HTR-8/SVneo (cell line): Measurements from ENCODE around the gene SDE2.
"Not testable (repeated sequence)": the region's sequence is repeated elsewhere in the genome, so short reads cannot be mapped to it uniquely, and the experiment has no call there.

Experiments used
- DNase-seq: peaks from one replicate; pipeline ENCODE4 v3.0.0; 2011; ENCODE audit warnings: low spot score, mixed read lengths; ENCODE audit not compliant: insufficient read length
- FAIRE-seq: peaks from 2 replicates; lab custom pipeline; 2011; peaks lifted over from hg19 to GRCh38; lab: Jason Lieb, UNC

SDE2 gene

DNA sequence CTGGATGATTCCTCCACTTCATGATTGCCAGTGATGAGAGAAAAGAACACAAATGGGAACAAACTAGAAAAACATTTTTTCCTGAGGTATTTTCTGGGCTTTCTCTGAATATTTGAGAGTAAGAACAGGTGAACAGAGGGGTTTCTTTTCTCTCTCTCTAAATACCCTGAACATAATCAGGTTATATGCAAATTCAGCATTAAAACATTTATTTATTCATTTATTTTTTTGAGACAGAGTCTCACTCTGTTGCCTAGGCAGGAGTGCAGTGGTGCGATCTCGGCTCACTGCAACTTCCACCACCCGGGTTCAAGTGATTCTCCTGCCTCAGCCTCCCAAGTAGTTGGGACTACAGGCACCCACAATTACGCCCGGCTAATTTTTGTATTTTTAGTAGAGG lies 52.3 kb downstream of the SDE2 start:
- DNase-seq (no peak), FAIRE-seq (no peak)

DNA sequence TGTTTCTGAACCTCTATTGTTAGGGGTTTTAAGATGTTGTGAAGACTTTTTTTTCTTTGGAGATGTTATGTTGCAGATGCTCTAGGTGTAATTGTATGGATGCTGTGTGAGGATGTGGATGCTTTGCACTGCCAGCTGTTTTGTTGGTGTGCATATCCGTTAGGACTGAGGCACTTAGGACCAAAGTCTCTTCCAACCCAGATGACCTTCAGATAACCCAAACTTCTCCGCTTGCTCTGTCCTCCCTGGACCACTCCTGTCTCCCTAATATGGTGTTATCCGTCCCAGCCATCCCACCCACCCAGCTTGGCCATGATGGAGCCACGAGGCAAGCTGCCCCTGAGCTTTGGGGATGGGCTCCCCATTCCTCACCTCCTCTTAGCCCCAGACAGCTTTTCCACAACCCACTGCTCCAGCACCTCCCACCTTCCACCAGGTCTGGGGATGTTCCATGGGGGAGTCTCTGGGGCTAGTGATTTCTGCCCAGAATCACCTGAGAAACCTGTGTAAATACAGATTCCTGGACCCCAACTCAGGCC lies 53.0 kb downstream of the SDE2 start:
- no peak for DNase-seq
- no peak for FAIRE-seq

DNA sequence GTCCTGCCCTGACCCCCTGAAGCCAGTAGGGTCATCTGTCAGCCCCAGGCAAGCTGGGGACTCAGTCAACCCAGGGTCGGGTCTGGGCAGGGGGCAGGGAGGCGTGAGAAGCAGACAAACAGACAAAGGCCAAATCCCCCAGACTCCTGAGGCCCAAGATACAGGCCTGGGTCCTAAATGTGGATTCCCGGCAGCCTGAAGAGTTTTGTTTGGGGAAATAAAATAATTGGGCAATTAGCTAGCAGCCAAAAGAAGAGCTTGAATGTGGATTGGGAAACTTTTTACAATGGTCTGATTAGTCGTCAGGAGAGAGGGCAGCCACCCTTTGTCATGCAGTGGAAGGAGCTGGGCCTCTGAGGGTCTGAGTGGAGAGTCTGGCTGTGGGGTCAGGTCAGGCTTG lies 53.6 kb downstream of the SDE2 start:
- FAIRE-seq, result no peak
- DNase-seq, result no peak

DNA sequence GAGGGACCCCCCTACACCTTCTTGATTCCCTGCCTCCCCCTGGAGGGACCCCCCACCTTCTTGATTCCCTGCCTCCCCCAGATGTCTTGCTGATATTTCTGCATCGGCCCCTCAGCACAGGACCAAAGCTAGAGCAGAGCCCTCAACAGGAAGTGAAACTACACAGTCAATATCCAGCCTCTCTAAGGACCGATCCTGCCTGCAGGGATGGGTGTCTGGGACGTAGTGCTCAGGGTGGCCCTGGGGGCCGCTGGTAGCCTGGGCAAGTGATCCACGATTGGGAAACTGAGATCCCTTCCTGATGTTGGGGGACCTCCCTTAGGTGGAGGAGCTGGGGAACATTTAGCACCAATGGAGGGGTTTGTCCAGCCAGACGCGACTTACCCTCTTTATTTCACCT lies 54.2 kb downstream of the SDE2 start:
- DNase-seq, result no peak
- FAIRE-seq, result no peak

DNA sequence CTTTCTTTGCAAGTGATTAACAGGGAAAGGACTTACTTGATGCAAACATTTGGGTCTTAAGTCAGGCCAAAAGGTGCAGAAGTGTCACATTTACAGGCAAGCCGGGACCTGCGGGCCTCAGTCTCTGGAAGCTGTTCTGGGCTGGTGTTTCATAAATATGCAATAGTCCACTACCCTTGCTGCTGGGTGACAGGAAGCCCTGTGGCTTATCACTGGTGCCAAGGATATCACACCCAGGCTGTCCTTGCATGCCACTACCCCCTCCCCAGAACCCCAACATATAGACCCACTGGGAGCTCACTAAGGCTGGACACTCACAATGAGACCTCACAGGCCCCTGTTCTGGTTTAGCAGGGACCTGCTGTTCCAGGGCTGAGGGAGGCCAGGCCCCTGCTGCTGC lies 54.8 kb downstream of the SDE2 start:
- FAIRE-seq, result no peak
- DNase-seq, result no peak

DNA sequence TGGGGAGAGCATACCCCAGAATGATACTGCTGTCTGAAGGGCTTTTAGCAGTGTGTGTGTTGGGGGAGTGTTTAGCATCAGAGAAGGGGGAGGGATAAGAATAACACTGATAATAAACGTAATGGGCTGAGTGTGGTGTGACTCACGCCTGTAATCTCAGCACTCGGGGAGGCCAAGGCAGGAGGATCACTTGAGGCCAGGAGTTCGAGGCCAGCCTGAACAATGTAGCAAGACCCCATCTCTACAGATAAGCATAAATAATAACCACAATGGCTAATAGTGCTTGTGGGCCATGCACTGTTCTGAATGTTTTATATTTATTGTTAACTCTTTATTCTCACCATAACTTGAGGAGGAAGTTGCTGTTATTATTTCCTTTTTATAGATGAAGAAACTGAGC lies 55.6 kb downstream of the SDE2 start:
- no peak for DNase-seq
- FAIRE-seq, result no peak

DNA sequence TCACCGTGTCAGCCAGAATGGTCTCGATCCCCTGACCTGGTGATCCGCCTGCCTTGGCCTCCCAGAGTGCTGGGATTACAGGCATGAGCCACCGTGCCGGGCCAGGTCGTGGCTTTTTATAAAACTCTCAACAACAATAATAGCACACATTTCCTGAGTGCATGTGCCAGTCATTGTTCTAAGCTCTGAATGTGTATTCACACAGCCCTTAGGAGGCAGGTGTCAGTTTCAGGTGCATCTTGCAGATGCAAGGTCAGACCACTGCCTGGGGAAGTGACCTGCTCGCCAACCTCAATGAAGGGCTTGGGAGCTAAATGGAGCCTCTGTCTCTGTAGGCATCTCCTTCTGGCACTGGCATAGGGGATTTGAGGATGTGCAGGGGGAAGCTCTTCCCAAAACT lies 56.6 kb downstream of the SDE2 start:
- no peak for FAIRE-seq
- no peak for DNase-seq

DNA sequence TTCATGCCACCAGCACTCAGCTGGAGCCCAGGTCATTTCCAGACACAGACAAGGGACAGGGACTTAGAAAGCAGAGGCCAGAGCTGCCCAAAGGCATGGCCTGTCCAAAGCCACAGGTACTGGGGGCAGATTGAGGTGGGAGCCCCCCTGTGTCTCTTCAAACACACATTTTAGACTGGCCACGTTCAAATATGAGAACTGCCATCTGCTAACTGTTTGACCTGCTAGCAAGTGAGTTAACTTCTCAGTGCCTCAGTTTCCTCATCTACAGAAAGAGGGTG lies 57.3 kb downstream of the SDE2 start:
- DNase-seq (no peak), FAIRE-seq (no peak)

DNA sequence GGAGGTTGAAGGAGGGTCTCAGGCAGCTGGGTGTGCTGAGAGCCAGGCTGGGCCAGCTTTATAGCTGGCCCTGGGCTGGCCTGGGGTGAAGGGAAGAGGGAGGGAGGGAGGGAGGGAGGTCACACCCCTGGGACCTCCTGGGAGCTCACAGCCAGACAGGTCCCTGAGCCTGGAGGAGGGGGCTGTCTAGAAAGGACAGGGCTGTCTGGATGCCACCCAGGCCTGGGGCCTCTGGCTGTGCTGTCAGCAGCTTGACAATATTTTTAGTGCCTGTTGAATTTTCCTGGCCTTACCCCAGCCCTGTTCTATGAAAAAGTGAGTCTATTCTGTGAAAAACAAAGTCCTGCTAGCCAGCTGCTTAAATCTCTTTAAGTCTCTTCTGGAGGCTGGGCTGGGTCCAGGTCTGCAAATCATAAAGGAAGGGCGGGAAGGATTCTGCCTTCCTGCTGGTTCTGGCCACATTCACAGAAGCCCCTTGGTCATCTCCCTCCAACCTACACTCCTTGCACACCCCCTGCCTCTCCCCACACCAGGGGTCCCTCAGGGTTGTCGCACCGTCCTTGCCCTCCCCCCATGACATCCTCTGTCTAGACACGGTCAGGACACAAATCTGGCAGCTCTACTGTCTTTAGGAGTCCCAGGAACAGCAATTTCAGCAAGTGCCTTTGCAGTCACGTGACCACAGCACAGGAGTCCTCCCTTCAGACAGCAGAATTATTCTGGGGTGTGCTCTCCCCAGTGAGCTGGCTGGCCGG lies 57.8 kb downstream of the SDE2 start, which contains the start of gene LEFTY2:
TSS of gene LEFTY2 (minus strand) at position 34 of the 755 bp plus-strand sequence. CDS start 80 bp downstream, outside the sequence.
- DNase-seq, result no peak
- no peak for FAIRE-seq

DNA sequence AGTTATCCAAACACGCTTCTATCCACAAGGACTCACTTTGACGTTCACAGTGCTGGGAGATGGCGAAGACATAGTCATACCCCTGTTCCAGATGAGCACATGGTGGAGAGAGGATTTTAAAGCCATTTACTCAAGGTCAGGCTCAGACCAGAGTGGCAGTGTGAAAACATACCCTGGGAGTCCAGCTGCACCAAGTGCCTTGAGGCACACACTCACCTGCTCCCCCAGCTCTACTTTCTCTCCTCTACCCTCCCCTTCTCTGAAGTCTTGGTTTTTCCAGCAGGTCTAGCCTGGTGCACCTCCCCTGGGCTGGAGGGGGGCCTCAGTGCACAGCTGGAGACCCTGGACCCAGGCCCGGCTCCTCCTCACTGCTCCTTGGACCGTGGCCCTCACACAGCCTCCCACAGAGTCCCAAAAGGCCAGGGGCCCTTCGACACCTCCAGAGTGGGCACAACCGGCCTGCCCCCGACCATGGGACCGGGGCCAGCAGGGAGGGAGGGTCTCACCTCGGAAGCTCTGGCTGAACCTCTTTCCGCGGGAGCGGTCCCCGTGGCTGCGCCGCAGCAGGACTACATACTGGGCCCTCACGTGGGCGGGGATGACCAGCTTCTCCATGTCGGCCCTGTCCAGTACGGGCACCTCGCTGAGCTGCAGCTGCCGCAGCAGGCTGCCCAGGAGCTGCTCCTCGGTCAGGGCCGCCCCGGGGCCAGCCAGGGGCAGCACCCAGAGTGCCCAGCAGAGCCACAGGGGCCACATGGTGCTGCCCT lies 58.6 kb downstream of the SDE2 start:
- no peak for DNase-seq
- FAIRE-seq, result no peak

DNA sequence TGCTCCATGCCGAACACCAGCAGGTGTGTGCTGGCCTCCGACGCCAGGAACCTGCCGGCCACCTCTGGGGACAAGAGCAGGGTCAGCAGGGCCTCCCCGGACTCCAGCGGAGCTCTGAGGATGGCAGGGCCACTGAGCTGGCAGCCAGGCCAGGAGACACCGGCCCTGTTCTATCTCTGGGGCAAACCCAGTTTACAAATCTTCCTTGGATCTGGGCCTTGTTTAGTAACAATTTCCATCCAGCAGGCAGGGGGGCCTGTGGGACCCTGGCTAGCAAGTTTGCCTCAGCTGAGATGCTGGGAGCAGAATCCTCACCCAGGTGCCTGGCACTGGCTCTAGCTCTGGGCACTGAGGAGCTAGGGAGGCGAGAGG lies 59.2 kb downstream of the SDE2 start:
- not testable (repeated sequence) for FAIRE-seq, DNase-seq

DNA sequence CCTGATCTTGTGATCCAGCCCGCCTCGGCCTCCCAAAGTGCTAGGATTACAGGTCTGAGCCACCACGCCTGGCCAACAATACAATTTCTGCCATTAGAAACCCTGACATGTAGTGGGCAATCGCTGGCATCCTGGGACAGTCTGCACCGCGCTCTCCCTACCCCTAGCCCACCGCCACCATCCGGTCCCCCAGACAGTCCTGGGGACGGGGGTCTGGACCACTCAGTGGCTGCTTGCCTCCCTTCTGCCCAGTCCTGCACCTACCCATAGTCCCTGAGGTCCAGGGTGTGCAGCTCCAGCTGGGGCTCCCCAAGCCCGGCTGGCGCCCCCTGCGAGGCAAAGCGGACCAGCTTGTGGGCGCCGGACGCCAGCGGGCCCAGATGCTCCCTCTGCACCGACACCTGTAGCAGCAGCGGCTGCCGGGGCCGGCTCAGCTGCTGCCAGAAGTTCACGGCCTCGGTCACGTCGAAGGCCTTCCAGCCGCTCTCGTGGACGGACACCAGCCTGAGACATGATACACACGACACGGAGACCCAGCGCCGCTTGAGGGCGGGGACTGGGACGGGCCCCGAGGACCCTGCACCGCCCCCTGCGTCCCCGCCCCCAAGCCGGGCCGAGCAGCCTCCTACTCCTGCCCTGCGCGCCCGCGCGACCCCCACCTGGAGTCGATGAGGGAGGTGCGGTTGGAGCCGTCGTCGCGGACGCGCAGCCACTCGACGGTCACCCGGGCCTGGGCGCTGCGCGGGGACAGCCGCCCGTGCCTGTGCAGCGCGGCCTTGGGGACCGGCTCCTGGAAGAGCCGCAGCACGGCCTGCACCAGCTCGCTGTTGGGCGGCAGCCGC lies 59.8 kb downstream of the SDE2 start:
- not testable (repeated sequence) for DNase-seq, FAIRE-seq

DNA sequence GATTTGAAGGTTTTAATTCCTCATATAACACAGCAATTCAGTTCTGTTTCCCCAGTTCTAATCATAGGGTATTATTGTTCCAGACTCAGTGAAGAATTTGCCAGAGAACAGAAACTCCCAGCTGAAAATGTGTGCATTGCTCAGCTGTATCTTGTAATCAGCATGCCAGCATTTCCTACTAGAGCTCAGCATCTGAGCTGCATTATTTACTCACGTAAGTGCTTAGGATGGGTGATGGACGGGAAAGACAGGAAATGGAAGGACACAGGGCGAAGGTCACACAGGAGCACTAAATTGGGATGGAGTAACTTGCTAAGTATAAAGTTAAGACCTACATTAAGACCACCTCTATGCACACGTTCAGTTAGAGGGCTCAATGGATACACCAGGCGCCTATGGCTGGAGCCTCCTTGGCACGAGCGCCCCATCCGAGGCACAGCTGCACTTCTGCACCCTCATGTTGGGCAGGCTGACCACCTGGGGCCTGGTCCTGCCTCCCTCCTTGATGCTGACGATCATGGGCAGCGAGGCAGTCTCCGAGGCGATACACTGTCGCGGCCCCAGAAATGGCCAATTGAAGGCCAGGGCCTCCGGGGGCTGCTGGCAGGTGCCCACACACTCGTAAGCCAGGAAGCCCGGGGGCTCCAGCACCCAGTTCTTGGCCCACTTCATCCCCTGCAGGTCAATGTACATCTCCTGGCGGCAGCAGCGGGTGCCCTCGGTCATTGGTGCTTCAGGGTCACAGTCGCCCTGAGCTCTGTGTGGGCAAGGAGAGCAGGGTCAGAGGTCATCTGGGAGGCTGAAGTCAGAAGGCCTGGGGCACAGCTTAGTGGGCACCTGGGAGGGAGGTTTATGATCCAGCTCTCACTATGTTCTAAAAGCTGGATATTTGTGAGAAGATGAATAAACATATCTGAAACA lies 61.8 kb downstream of the SDE2 start:
- FAIRE-seq (no peak), DNase-seq (no peak)

DNA sequence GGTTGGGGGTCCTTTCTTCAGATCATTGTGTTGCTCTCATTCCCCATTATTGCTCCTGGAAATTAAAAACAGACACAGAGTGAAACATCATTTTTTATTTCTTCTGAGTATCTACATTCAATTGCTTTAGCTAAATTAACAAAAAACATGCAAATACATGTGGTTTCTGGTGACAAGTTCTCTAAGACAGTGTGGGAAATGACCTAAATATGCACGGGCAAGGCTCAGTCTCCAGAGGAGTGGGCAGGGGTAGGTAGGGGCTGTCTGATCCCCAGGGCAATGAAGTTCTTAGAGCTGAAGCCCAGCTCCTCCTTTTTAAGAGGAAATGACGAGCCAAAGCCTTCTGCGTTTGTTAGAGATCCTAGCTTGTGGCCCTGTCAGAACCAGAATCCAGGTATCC lies 62.6 kb downstream of the SDE2 start:
- FAIRE-seq (no peak), DNase-seq (no peak)

DNA sequence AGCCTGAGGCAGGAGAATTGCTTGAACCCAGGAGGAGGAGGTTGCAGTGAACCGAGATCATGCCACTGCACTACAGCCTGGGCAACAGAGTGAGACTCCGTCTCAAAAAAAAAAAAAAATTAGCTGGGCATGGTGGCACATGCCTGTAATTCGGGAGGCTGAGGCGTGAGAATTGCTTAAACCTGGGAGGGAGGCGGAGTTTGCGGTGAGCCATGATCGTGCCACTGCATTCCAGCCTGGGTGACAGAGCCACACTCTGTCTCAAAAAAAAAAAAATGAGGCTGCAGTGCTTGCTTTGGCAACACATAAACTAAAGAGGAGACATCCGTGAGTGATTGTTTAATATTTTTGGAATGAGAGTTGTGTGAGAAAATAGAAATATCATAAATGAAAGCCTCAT lies 63.1 kb downstream of the SDE2 start:
- DNase-seq, FAIRE-seq: not testable (repeated sequence)

DNA sequence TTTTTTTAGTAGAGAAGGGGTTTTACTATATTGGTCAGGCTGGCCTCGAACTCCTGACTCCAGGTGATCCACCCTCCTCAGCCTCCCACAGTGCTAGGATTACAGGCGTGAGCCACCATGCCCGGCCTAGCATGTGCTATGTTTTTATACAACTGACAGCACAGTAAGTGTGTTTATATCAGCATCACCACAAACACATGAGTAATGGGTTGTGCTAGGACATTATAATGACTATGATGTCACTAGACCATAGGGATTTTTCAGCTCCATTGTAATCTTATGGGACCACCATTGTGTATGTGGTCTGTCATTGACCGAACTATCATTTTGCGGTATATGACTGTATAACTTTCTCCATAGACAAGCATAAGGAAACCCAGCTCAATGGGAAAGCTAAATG lies 64.4 kb downstream of the SDE2 start:
- DNase-seq (no peak), FAIRE-seq (no peak)

DNA sequence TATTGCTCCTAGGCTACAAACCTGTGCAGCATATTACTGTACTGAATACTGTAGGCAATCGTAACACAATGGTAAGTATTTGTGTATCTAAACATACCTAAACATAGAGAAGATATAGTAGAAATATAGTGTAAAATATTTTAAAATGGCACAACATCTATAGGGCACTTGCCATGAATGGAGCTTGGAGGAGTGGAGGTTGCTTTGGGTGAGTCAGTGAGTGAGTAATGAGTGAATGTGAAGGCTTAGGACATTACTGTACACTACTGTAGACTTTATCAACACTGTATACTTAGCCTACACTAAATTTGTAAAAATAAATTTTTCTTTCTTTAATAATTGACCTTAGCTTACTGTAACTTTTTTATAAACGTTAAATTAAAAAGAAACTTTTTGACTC lies 66.1 kb downstream of the SDE2 start:
- no peak for FAIRE-seq
- DNase-seq, result no peak
